ENCODE data around the gene PPP1R12A. TPM values are rescaled to one million over a fixed set of nuclear protein-coding genes. Genes with fewer than 3 reads are reported as not detected.
"Not testable (repeated sequence)": the region's sequence is repeated elsewhere in the genome, so short reads cannot be mapped to it uniquely, and the experiment has no call there.

Gene PPP1R12A
- 15.6 TPM for total RNA-seq

GRCh38 chr12:79935021-79935623, at the start of gene PPP1R12A:
Gene PPP1R12A, minus strand, starts transcription at chr12:79935097. Its CDS starts 166 bp downstream, at chr12:79934931.
- peak; percentile 98 for DNase-seq (ENCODE audit: low spot score)
- ATAC-seq: peak; percentile 94

- no peak for ATAC-seq
- no peak for DNase-seq (ENCODE audit: low spot score)
Observed at GRCh38 chr12:79983986-79984620, 49.2 kb upstream of the PPP1R12A start.

- ATAC-seq (no peak), DNase-seq (ENCODE audit: low spot score) (no peak)
Observed at GRCh38 chr12:79983492-79983891, 48.6 kb upstream of the PPP1R12A start.

GRCh38 chr12:79982086-79983062, 47.5 kb upstream of the PPP1R12A start:
- ATAC-seq (no peak), DNase-seq (ENCODE audit: low spot score) (no peak)

GRCh38 chr12:79978692-79979091, 43.8 kb upstream of the PPP1R12A start:
- DNase-seq (ENCODE audit: low spot score) (no peak), ATAC-seq (no peak)

GRCh38 chr12:79977856-79978460, 43.1 kb upstream of the PPP1R12A start:
- not testable (repeated sequence) for DNase-seq (ENCODE audit: low spot score); ATAC-seq

- DNase-seq (ENCODE audit: low spot score): no peak
- ATAC-seq: no peak
Observed at GRCh38 chr12:79975143-79975542, 40.2 kb upstream of the PPP1R12A start.

- DNase-seq (ENCODE audit: low spot score) (no peak), ATAC-seq (no peak)
Observed at GRCh38 chr12:79973801-79974200, 38.9 kb upstream of the PPP1R12A start.

GRCh38 chr12:79964100-79964627, 29.3 kb upstream of the PPP1R12A start:
- no peak for ATAC-seq
- no peak for DNase-seq (ENCODE audit: low spot score)

- ATAC-seq (no peak), DNase-seq (ENCODE audit: low spot score) (no peak)
Observed at GRCh38 chr12:79961411-79961810, 26.5 kb upstream of the PPP1R12A start.

GRCh38 chr12:79959484-79959883, 24.6 kb upstream of the PPP1R12A start:
- ATAC-seq (no peak), DNase-seq (ENCODE audit: low spot score) (no peak)

- DNase-seq (ENCODE audit: low spot score) (no peak), ATAC-seq (no peak)
Observed at GRCh38 chr12:79956896-79957295, 22.0 kb upstream of the PPP1R12A start.

- DNase-seq (ENCODE audit: low spot score) (no peak), ATAC-seq (no peak)
Observed at GRCh38 chr12:79955561-79955960, 20.7 kb upstream of the PPP1R12A start.

- DNase-seq (ENCODE audit: low spot score): no peak
Observed at GRCh38 chr12:79954037-79954610, 19.2 kb upstream of the PPP1R12A start.

GRCh38 chr12:79949098-79949497, 14.2 kb upstream of the PPP1R12A start:
- no peak for DNase-seq (ENCODE audit: low spot score)
- ATAC-seq: no peak

More at GRCh38 chr12:79954037-79954610, 19.2 kb upstream of the PPP1R12A start:
- no peak for ATAC-seq

- DNase-seq (ENCODE audit: low spot score) (no peak), ATAC-seq (peak; percentile 55)
Observed at GRCh38 chr12:79945433-79945832, 10.5 kb upstream of the PPP1R12A start.

- ATAC-seq (no peak), DNase-seq (ENCODE audit: low spot score) (no peak)
Observed at GRCh38 chr12:79944565-79944964, 9.7 kb upstream of the PPP1R12A start.

- DNase-seq (ENCODE audit: low spot score); ATAC-seq: not testable (repeated sequence)
Observed at GRCh38 chr12:79942846-79943245, 7.9 kb upstream of the PPP1R12A start.

GRCh38 chr12:79939728-79940310, 4.9 kb upstream of the PPP1R12A start:
- ATAC-seq (no peak), DNase-seq (ENCODE audit: low spot score) (no peak)

- DNase-seq (ENCODE audit: low spot score): no peak
- no peak for ATAC-seq
Observed at GRCh38 chr12:79938843-79939242, 3.9 kb upstream of the PPP1R12A start.
